Measurements from ENCODE around the gene CHCHD3.

Gene CHCHD3

DNA sequence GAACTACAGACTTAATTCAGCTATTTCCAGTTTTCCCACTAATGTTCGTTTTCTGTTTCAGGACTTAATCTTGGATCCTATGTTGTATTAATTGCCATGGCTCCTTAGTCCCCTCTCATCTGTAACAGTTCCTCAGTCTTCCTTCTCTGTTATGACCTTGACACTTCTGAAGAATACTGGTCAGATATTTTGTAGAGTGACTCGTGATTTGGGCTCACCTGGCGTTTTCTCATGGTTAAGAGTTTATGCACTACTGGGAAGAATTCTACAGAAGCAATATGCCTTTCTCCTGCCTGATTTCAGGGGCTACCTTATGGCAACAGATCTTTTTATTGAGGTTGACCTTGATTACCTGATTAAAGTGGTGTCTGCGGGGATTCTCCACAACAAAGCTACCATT, 239.4 kb downstream of the CHCHD3 start:
- Mint-ChIP-seq H3K4me1 (no peaks in the 10 kb centered on the region), H3K27ac (no peak overlapping the region), H3K4me3 (no peak overlapping the region), H3K27me3 (ENCODE audit: low read depth, poor library complexity) (no peaks in the 10 kb centered on the region), H3K9me3 (no peaks in the 10 kb centered on the region), H3K36me3 (ENCODE audit: low read depth) (peaks cover 6% of the 10 kb centered on the region)
- TF ChIP-seq, protein P1, sequence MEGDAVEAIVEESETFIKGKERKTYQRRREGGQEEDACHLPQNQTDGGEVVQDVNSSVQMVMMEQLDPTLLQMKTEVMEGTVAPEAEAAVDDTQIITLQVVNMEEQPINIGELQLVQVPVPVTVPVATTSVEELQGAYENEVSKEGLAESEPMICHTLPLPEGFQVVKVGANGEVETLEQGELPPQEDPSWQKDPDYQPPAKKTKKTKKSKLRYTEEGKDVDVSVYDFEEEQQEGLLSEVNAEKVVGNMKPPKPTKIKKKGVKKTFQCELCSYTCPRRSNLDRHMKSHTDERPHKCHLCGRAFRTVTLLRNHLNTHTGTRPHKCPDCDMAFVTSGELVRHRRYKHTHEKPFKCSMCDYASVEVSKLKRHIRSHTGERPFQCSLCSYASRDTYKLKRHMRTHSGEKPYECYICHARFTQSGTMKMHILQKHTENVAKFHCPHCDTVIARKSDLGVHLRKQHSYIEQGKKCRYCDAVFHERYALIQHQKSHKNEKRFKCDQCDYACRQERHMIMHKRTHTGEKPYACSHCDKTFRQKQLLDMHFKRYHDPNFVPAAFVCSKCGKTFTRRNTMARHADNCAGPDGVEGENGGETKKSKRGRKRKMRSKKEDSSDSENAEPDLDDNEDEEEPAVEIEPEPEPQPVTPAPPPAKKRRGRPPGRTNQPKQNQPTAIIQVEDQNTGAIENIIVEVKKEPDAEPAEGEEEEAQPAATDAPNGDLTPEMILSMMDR (IDR thresholded peaks at IDR 0.05), result no peak
- DNase-seq, result no peak

DNA sequence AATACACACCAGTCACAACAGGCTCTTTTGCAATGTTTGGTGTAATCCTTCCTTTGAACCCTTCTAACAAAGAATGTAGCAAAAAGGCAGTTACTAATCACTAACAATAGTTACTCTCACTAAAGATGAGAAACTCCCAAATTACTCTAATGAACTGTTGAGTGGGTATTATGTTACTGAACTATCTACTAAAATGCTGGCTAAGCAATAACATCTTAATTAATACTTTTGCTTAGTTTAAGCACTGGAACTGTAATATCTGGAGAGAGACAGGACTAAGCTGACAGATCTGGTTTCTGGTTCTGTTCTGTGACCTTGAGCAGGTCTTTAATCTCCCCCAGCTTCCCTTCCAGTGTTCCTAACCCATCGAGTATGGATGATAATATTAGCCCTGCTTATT, 241.7 kb downstream of the CHCHD3 start:
- H3K27me3 Mint-ChIP-seq (ENCODE audit: low read depth, poor library complexity), result no peaks in the 10 kb centered on the region
- H3K4me3 Mint-ChIP-seq, result no peak overlapping the region
- no peak overlapping the region for H3K27ac Mint-ChIP-seq
- TF ChIP-seq, protein P1 (IDR thresholded peaks at IDR 0.05), result no peak
- DNase-seq, result no peak
- peaks cover 24% of the 10 kb centered on the region for H3K36me3 Mint-ChIP-seq (ENCODE audit: low read depth)
- H3K4me1 Mint-ChIP-seq, result no peaks in the 10 kb centered on the region
- H3K9me3 Mint-ChIP-seq, result no peaks in the 10 kb centered on the region

DNA sequence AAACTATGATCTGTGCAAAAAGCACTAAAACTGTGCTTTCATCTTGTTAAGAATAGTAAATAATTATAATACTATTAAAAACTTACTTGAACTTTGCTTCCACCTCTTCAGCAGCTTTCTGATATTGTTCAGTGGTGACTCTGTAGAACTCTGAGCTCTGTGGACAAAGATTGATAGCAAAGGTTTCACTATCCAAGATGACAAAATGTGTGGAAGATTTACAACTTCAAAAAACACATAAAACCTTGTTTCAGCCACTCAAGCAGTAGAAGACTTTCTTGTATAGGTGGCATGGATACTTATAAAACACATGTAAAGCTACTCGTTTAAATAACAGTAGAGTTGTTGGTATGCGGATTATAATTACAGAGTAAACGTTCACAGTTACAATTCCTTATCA, 243.6 kb downstream of the CHCHD3 start:
- H3K27ac Mint-ChIP-seq, result no peak overlapping the region
- peaks cover 33% of the 10 kb centered on the region for H3K36me3 Mint-ChIP-seq (ENCODE audit: low read depth)
- H3K27me3 Mint-ChIP-seq (ENCODE audit: low read depth, poor library complexity), result no peaks in the 10 kb centered on the region
- H3K9me3 Mint-ChIP-seq, result no peaks in the 10 kb centered on the region
- DNase-seq, result no peak
- no peaks in the 10 kb centered on the region for H3K4me1 Mint-ChIP-seq
- TF ChIP-seq, protein P1 (IDR thresholded peaks at IDR 0.05), result no peak
- no peak overlapping the region for H3K4me3 Mint-ChIP-seq

DNA sequence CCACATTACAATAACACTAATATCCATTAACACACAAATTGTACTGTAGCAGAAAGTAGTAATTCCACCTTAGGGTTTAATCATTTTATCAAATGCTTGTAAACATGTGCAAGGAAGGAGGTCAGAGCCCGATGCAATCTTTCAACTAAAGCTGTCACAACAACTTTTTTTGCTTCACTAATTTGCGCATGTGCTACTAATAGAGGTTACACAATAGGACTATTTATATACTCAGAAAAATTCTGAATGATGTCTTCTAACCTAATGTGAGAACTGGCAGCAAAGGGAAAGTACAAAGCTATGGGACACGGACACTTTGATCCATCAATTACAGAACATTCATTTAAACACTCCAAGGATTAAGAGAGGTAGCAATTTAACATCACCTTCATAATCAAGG, 244.4 kb downstream of the CHCHD3 start:
- TF ChIP-seq, protein P1 (IDR thresholded peaks at IDR 0.05), result no peak
- Mint-ChIP-seq H3K4me3 (no peak overlapping the region), H3K36me3 (ENCODE audit: low read depth) (peaks cover 33% of the 10 kb centered on the region), H3K27me3 (ENCODE audit: low read depth, poor library complexity) (no peaks in the 10 kb centered on the region), H3K4me1 (no peaks in the 10 kb centered on the region), H3K27ac (no peak overlapping the region), H3K9me3 (no peaks in the 10 kb centered on the region)
- no peak for DNase-seq

DNA sequence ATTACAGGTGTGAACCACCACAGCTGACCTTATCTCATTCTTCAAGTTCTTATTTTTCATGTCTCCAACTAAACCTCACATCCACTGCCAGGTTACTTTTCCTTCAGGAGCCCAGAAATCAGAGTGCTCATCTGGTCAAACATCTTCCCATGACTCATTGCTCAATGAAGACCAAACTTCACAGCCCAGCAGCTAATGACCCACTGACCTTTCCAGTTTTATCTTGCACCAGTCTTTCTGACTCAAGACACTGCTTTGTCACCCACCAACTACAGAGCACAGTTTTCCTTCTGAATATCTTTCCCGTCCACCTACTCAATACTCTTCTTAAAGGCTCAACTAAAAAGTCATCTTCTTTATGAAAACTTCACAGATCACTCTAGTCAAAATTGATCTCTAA, 245.1 kb downstream of the CHCHD3 start:
- no peak for DNase-seq
- Mint-ChIP-seq H3K27ac (no peak overlapping the region), H3K4me1 (no peaks in the 10 kb centered on the region), H3K4me3 (no peak overlapping the region), H3K27me3 (ENCODE audit: low read depth, poor library complexity) (no peaks in the 10 kb centered on the region), H3K9me3 (no peaks in the 10 kb centered on the region), H3K36me3 (ENCODE audit: low read depth) (peaks cover 33% of the 10 kb centered on the region)
- TF ChIP-seq, protein P1 (IDR thresholded peaks at IDR 0.05), result no peak

DNA sequence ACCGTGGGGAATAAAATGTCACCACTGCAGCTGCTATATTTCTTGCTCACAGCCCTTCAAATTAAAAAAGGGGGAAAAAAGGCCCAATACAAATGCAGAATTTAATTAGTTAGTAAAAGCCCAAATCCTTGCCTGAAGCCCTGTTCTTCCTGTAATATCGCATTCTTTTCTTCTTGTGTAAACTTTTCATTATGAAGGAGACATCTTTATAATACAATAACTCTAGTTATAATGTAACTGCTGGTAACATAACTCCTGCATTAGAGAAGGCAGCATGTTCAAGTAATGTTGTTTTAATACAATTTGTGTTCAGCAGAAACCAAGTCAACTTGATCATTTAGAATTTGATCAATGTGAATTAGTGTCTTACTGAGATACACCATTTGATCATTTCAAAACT, 250.9 kb downstream of the CHCHD3 start:
- peaks cover 16% of the 10 kb centered on the region for H3K36me3 Mint-ChIP-seq (ENCODE audit: low read depth)
- no peaks in the 10 kb centered on the region for H3K9me3 Mint-ChIP-seq
- TF ChIP-seq, protein P1 (IDR thresholded peaks at IDR 0.05), result no peak
- H3K27ac Mint-ChIP-seq, result no peak overlapping the region
- no peaks in the 10 kb centered on the region for H3K27me3 Mint-ChIP-seq (ENCODE audit: low read depth, poor library complexity)
- no peak overlapping the region for H3K4me3 Mint-ChIP-seq
- H3K4me1 Mint-ChIP-seq, result no peaks in the 10 kb centered on the region
- no peak for DNase-seq
